Adrenal gland (tissue), 12 donors: Measurements from ENCODE around the gene CIB2. TPM values are rescaled to one million over a fixed set of nuclear protein-coding genes. Genes with fewer than 3 reads are reported as not detected.

Source experiments
- DNase-seq, 7 donors: peaks; one replicate each; pipeline ENCODE4 v3.0.0-alpha.2; 2019 to 2020
- H3K27ac ChIP-seq, 5 donors: fragments of 200-600 bp; sonication (generic) in 4 of 5; 1 replicate in 3 of 5; 2 replicates in 2 of 5; pipeline versions ENCODE4 v1.5.1 to v1.8.0; 2016 to 2020; ENCODE audit warnings: mild to moderate bottlenecking in 1 of 5
- H3K27me3 ChIP-seq: fragments of 200-600 bp; 2 replicates; pipeline ENCODE4 v1.8.0; 2021
- H3K36me3 ChIP-seq, 2 donors: fragments of 200-600 bp; replicated peaks in 1 of 2; 1 replicate in 1 of 2; 2 replicates in 1 of 2; pipeline versions ENCODE4 v1.5.1 to v1.8.0; 2018 to 2022
- H3K4me1 ChIP-seq, 2 donors: fragments of 200-600 bp; replicated peaks in 1 of 2; 1 replicate in 1 of 2; 2 replicates in 1 of 2; pipeline versions ENCODE4 v1.5.1 to v1.8.0; 2018 to 2021
- H3K4me3 ChIP-seq, 4 donors: fragments of 200-600 bp; sonication (generic) in 3 of 4; one replicate each; pipeline ENCODE4 v1.5.1; 2016 to 2018
- H3K9me3 ChIP-seq, 3 donors: fragments of 200-600 bp; sonication (generic) in 1 of 3; replicated peaks in 1 of 3; 1 replicate in 2 of 3; 2 replicates in 1 of 3; pipeline versions ENCODE4 v1.5.1 to v1.8.0; 2016 to 2021
- CTCF ChIP-seq, 6 experiments: fragments of 450-650 bp in 4 of 6; fragments of 200-600 bp in 2 of 6; sonication (generic) in 1 of 6; IDR thresholded peaks; 1 replicate in 5 of 6; 2 replicates in 1 of 6; pipeline versions ENCODE4 v1.5.1 to v1.8.0; 2016 to 2021; ENCODE audit warnings: antibody characterized with exemption in 6 of 6, mild to moderate bottlenecking in 2 of 6, moderate library complexity in 1 of 6
- POLR2A ChIP-seq, 2 donors: fragments of 450-650 bp; IDR thresholded peaks; one replicate each; pipeline ENCODE4 v1.6.1; 2017; ENCODE audit warnings: antibody characterized with exemption in 2 of 2, mild to moderate bottlenecking in 2 of 2, moderate library complexity in 1 of 2
- WGBS, 4 donors: extraction: QIAGEN DNeasy Blood & Tissue Kit in 2 of 4; methylation state at CpG; one replicate each; pipeline versions ENCODE4 v1.1.5 to v1.1.7; 2013 to 2017; 5-methylcytosine and 5-hydroxymethylcytosine counted together
- intact Hi-C, 2 donors: fragments of 100-400 bp; cut with DNase I; formaldehyde crosslinking; loops; one replicate each; pipeline versions ENCODE4 v1.14.1 to v1.15.0; 2022 to 2023
- polyA plus RNA-seq, 3 donors: library from polyadenylated mRNA; stranded (reverse); fragments of 200-250 nt in 2 of 3; fragments of 350-450 nt in 1 of 3; fragmentation: Illumina TruSeq in 1 of 3; extraction: RNeasy Lipid Tissue Mini Kit (QIAGEN cat#74804) in 1 of 3; gene quantifications; one replicate each; pipeline ENCODE4 v1.2.3, GENCODE V29; 2013 to 2014
- total RNA-seq, 9 donors: library from RNA; depleted of rRNA in 4 of 9; stranded (reverse); fragments of >200 nt in 4 of 9; fragments of 120-200 nt in 1 of 9; fragmentation: NEBNext Ultra II Directional in 1 of 9; extraction: Animal tissue kit (Norgen Biotek cat#: 25700) in 1 of 9; gene quantifications; one replicate each; pipeline versions ENCODE4 v1.1.0 to v1.2.4, GENCODE V29; 2013 to 2023
- donor health status: healthy with polysubstance abuse.
- donor health status: Bipolar disorder and iron deficiency.
- donor health status: DM: yes; HTN: yes; CAD: no.
- donor health status: DM: no; HTN: no; CAD: no.
- donor health status: DM: no; HTN: no; CAD: no.
- donor health status: DM: yes; HTN: yes; CAD: no.

Gene CIB2
- total and polyA plus RNA-seq, 12 donors: 4.4 to 37.8 (median 19.7) TPM

GRCh38 chr15:78102211-78102610, 29.0 kb downstream of the CIB2 start:
- WGBS, 4 donors: 70 to 90% (median 75%) methylated on average over 1 of the region's 1 CpG
- no peak for TF ChIP-seq POLR2A (IDR thresholded peaks at IDR 0.05)
- no peak for TF ChIP-seq CTCF (IDR thresholded peaks at IDR 0.05)
- Histone ChIP-seq H3K9me3 (no peaks in the 10 kb centered on the region), H3K4me1 (peaks cover 0 to 15% of the 10 kb centered on the region in 2 donors), H3K36me3 (no peaks in the 10 kb centered on the region), H3K27me3 (no peaks in the 10 kb centered on the region), H3K27ac (no peak overlapping the region), H3K4me3 (no peak overlapping the region)
- intact Hi-C loops: no loop called here
- no peak for DNase-seq

- Histone ChIP-seq H3K27ac (no peak overlapping the region), H3K36me3 (no peaks in the 10 kb centered on the region), H3K27me3 (no peaks in the 10 kb centered on the region), H3K4me1 (peaks cover 0 to 15% of the 10 kb centered on the region in 2 donors), H3K4me3 (no peak overlapping the region), H3K9me3 (no peaks in the 10 kb centered on the region)
- DNase-seq: peak in 1 of 7 donors; percentile 4
- 89 to 100% (median 96%) methylated on average over 2 to 5 of the region's 5 CpGs for WGBS, 4 donors
- no peak for TF ChIP-seq CTCF (IDR thresholded peaks at IDR 0.05)
- TF ChIP-seq POLR2A (IDR thresholded peaks at IDR 0.05): no peak
- intact Hi-C loops: no loop called here
These were observed 29.7 kb downstream of the CIB2 start for GRCh38 chr15:78101423-78102105.

- 92 to 100% (median 97%) methylated on average over 1 to 2 of the region's 2 CpGs; no CpG with 5 or more reads in 1 of the 4 donors for WGBS, 4 donors
- no peak for TF ChIP-seq CTCF (IDR thresholded peaks at IDR 0.05)
- no peak for TF ChIP-seq POLR2A (IDR thresholded peaks at IDR 0.05)
- Histone ChIP-seq H3K27ac (no peak overlapping the region), H3K27me3 (no peaks in the 10 kb centered on the region), H3K4me3 (no peak overlapping the region), H3K9me3 (no peaks in the 10 kb centered on the region), H3K36me3 (no peaks in the 10 kb centered on the region), H3K4me1 (peaks cover 0 to 15% of the 10 kb centered on the region in 2 donors)
- peak in 1 of 7 donors; percentile 3 for DNase-seq
- intact Hi-C loops: no loop called here
These were observed 30.4 kb downstream of the CIB2 start for GRCh38 chr15:78100886-78101285.

- Histone ChIP-seq H3K4me3 (no peak overlapping the region), H3K27ac (no peak overlapping the region), H3K36me3 (no peaks in the 10 kb centered on the region), H3K9me3 (no peaks in the 10 kb centered on the region), H3K27me3 (no peaks in the 10 kb centered on the region), H3K4me1 (peaks cover 0 to 4% of the 10 kb centered on the region in 2 donors)
- intact Hi-C loops: no loop called here
- DNase-seq: peak in 1 of 7 donors; percentile 5
- 84 to 98% (median 93%) methylated on average over 8 to 11 of the region's 11 CpGs for WGBS, 4 donors
- TF ChIP-seq CTCF (IDR thresholded peaks at IDR 0.05) (no peak), POLR2A (IDR thresholded peaks at IDR 0.05) (no peak)
These were observed 33.0 kb downstream of the CIB2 start for GRCh38 chr15:78098131-78098755.
